Activated CD4-positive, alpha-beta T cell treated with anti-CD3 and anti-CD28 coated beads for 36 hours (primary cell): ENCODE data around the gene COPG2. TPM values are rescaled to one million over a fixed set of nuclear protein-coding genes. Genes with fewer than 3 reads are reported as not detected.

Experiments used
- ATAC-seq: fragments of 200-7000 bp; cut with Tn5 transposase; one replicate; pipeline ENCODE4 v1.10.0; 2021; ENCODE audit warnings: mild to moderate bottlenecking, moderate library complexity
- CTCF ChIA-PET: fragments of 350-600 bp; sonication (Branson Sonifier 250); formaldehyde crosslinking; loops from one replicate; lab custom pipeline; 2021; ENCODE audit warnings: antibody characterized with exemption; lab: Charles Lee
- POLR2A ChIA-PET: fragments of 350-600 bp; sonication (Branson Sonifier 250); formaldehyde crosslinking; loops from one replicate; lab custom pipeline; 2021; ENCODE audit warnings: antibody characterized with exemption, inconsistent platforms; lab: Charles Lee
- DNase-seq: peaks from one replicate; pipeline ENCODE4 v3.0.0-alpha.2; 2020
- H3K27ac Mint-ChIP-seq: one replicate; pipeline ENCODE4 v1.8.0; 2021; ENCODE audit warnings: mixed read lengths
- H3K27me3 Mint-ChIP-seq: one replicate; pipeline ENCODE4 v1.8.0; 2021; ENCODE audit warnings: mixed read lengths
- H3K36me3 Mint-ChIP-seq: one replicate; pipeline ENCODE4 v1.8.0; 2021; ENCODE audit warnings: low read depth, mixed read lengths
- H3K4me1 Mint-ChIP-seq: one replicate; pipeline ENCODE4 v1.8.0; 2021; ENCODE audit warnings: mixed read lengths
- H3K4me3 Mint-ChIP-seq: one replicate; pipeline ENCODE4 v1.8.0; 2021; ENCODE audit warnings: mild to moderate bottlenecking, moderate library complexity, mixed read lengths
- H3K9me3 Mint-ChIP-seq: one replicate; pipeline ENCODE4 v1.8.0; 2021; ENCODE audit warnings: low read depth, mixed read lengths
- intact Hi-C, 2 experiments: fragments of 100-400 bp; cut with DNase I in 1 of 2; cut with micrococcal nuclease in 1 of 2; formaldehyde crosslinking; loops; one replicate each; pipeline versions ENCODE4 v1.14.2 to v1.15.1; 2022 to 2024; cut with DNase I, micrococcal nuclease
- total RNA-seq, 2 experiments: library from RNA; stranded (reverse); gene quantifications; one replicate each; pipeline ENCODE4 v1.2.3, GENCODE V29; 2021

The COPG2 gene
- total RNA-seq, 2 experiments from 2014 or later = 23.5 to 25.9 TPM

- Mint-ChIP-seq H3K9me3 (no peaks in the 10 kb centered on the region), H3K27ac (no peak overlapping the region), H3K36me3 (peaks cover 3% of the 10 kb centered on the region), H3K27me3 (peaks cover 38% of the 10 kb centered on the region), H3K4me3 (peak overlapping the region; percentile 38), H3K4me1 (peaks cover 14% of the 10 kb centered on the region)
- ATAC-seq = no peak
- intact Hi-C loops = loop anchor here in 1 of 2 experiments (2.0 kb wide), 1 partner anchor 242 kb away; the partner anchor contains the start of gene KLF14
- CTCF ChIA-PET = no interaction called here
- peak; percentile 20 for DNase-seq
- POLR2A ChIA-PET = no interaction called here
Measured at GRCh38 chr7:130492523-130493274, 175.8 kb downstream of the COPG2 start.

GRCh38 chr7:130491841-130492522 is 176.6 kb downstream of the COPG2 start, which contains the start of gene MEST:
MEST (plus strand) TSS chr7:130492085; CDS start chr7:130492314, 229 bp downstream.
- intact Hi-C loops = loop anchor here in 1 of 2 experiments (1.0 to 2.0 kb wide), 3 partner anchors 243 to 421 kb away; partner anchors contain the start of gene KLF14
- Mint-ChIP-seq H3K4me1 (peaks cover 17% of the 10 kb centered on the region), H3K27ac (no peak within 1 kb of the TSS), H3K9me3 (no peaks in the 10 kb centered on the region), H3K4me3 (peak within 1 kb of the TSS; percentile 40), H3K36me3 (peaks cover under 1% of the 10 kb centered on the region), H3K27me3 (peaks cover 39% of the 10 kb centered on the region)
- DNase-seq (peak; percentile 21), ATAC-seq (peak; percentile 55)
- ChIA-PET POLR2A (no interaction called here), CTCF (interaction anchor here (0.6 to 0.7 kb wide), 2 partner anchors 19 to 47 kb away, joined by 3 to 4 read pairs; no protein-coding TSS in a partner anchor)

GRCh38 chr7:130490888-130491804 is 177.4 kb downstream of the COPG2 start:
- DNase-seq (peak; percentile 71), ATAC-seq (peak; percentile 42)
- Mint-ChIP-seq H3K4me3 (peak overlapping the region; percentile 40), H3K36me3 (no peaks in the 10 kb centered on the region), H3K4me1 (peaks cover 23% of the 10 kb centered on the region), H3K9me3 (no peaks in the 10 kb centered on the region), H3K27me3 (peaks cover 42% of the 10 kb centered on the region), H3K27ac (no peak overlapping the region)
- CTCF ChIA-PET = interaction anchor here (0.6 to 0.7 kb wide), 3 partner anchors 18 to 256 kb away, joined by 3 to 4 read pairs (median 3); no protein-coding TSS in a partner anchor
- POLR2A ChIA-PET = no interaction called here
- intact Hi-C loops = loop anchor here in 1 of 2 experiments (1.0 kb wide), 2 partner anchors 249 to 420 kb away; no protein-coding TSS in a partner anchor

- peaks cover 47% of the 10 kb centered on the region for H3K27me3 Mint-ChIP-seq
- H3K36me3 Mint-ChIP-seq = no peaks in the 10 kb centered on the region
- H3K9me3 Mint-ChIP-seq = no peaks in the 10 kb centered on the region
- ATAC-seq = no peak
- ChIA-PET POLR2A (no interaction called here), CTCF (no interaction called here)
- intact Hi-C loops = no loop called here
- peaks cover 31% of the 10 kb centered on the region for H3K4me1 Mint-ChIP-seq
- H3K4me3 Mint-ChIP-seq = no peak overlapping the region
- no peak overlapping the region for H3K27ac Mint-ChIP-seq
- DNase-seq = no peak
Measured at GRCh38 chr7:130490311-130490791, 178.2 kb downstream of the COPG2 start.

GRCh38 chr7:130489140-130489983 is 179.2 kb downstream of the COPG2 start:
- no peak overlapping the region for H3K4me3 Mint-ChIP-seq
- CTCF ChIA-PET = interaction anchor here (0.6 to 0.9 kb wide), 3 partner anchors 10 to 1959 kb away, joined by 3 read pairs; no protein-coding TSS in a partner anchor

GRCh38 chr7:130488392-130489139 is 180.0 kb downstream of the COPG2 start:
- no peak for DNase-seq
- CTCF ChIA-PET = interaction anchor here (0.6 to 2.2 kb wide), 4 partner anchors 11 to 1960 kb away, joined by 3 to 5 read pairs (median 3); no protein-coding TSS in a partner anchor

More at GRCh38 chr7:130489140-130489983, 179.2 kb downstream of the COPG2 start:
- POLR2A ChIA-PET = no interaction called here
- H3K4me1 Mint-ChIP-seq = peaks cover 33% of the 10 kb centered on the region
- intact Hi-C loops = loop anchor here (5.0 to 10.0 kb wide), 4 partner anchors 247 to 417 kb away; partner anchors contain the start of gene KLHDC10 (in 1 of the 2)
- DNase-seq (no peak), ATAC-seq (no peak)
- no peaks in the 10 kb centered on the region for H3K36me3 Mint-ChIP-seq
- no peak overlapping the region for H3K27ac Mint-ChIP-seq
- no peaks in the 10 kb centered on the region for H3K9me3 Mint-ChIP-seq
- peaks cover 54% of the 10 kb centered on the region for H3K27me3 Mint-ChIP-seq

GRCh38 chr7:130486954-130487436 is 181.6 kb downstream of the COPG2 start:
- H3K36me3 Mint-ChIP-seq = no peaks in the 10 kb centered on the region
- DNase-seq (no peak), ATAC-seq (no peak)
- peaks cover 41% of the 10 kb centered on the region for H3K27me3 Mint-ChIP-seq
- no peaks in the 10 kb centered on the region for H3K9me3 Mint-ChIP-seq
- ChIA-PET POLR2A (interaction anchor here (0.6 to 0.7 kb wide), 2 partner anchors 102 to 194 kb away, joined by 3 to 5 read pairs; partner anchors contain the start of gene CPA4), CTCF (interaction anchor here (0.7 to 2.2 kb wide), 12 partner anchors 11 to 415 kb away, joined by 3 to 6 read pairs (median 4); partner anchors contain the start of genes CPA1 and TMEM209)
- peaks cover 27% of the 10 kb centered on the region for H3K4me1 Mint-ChIP-seq
- intact Hi-C loops = loop anchor here (1.0 to 10.0 kb wide), 7 partner anchors 46 to 415 kb away; partner anchors contain the start of genes CEP41 (in 1 of the 2) and KLHDC10 (in 1 of the 2)
- no peak overlapping the region for H3K27ac Mint-ChIP-seq
- H3K4me3 Mint-ChIP-seq = peak overlapping the region; percentile 61

More at GRCh38 chr7:130488392-130489139, 180.0 kb downstream of the COPG2 start:
- no peak overlapping the region for H3K4me3 Mint-ChIP-seq
- no peak for ATAC-seq
- no peaks in the 10 kb centered on the region for H3K9me3 Mint-ChIP-seq
- POLR2A ChIA-PET = no interaction called here
- H3K27ac Mint-ChIP-seq = no peak overlapping the region
- intact Hi-C loops = loop anchor here (5.0 to 10.0 kb wide), 4 partner anchors 246 to 416 kb away; partner anchors contain the start of gene KLHDC10 (in 1 of the 2)
- no peaks in the 10 kb centered on the region for H3K36me3 Mint-ChIP-seq
- H3K4me1 Mint-ChIP-seq = peaks cover 33% of the 10 kb centered on the region
- peaks cover 48% of the 10 kb centered on the region for H3K27me3 Mint-ChIP-seq

GRCh38 chr7:130486114-130486953 is 182.2 kb downstream of the COPG2 start:
- H3K4me3 Mint-ChIP-seq = peak overlapping the region; percentile 61
- H3K9me3 Mint-ChIP-seq = no peaks in the 10 kb centered on the region
- H3K36me3 Mint-ChIP-seq = no peaks in the 10 kb centered on the region
- ATAC-seq = peak; percentile 82
- intact Hi-C loops = loop anchor here (1.0 to 10.0 kb wide), 7 partner anchors 46 to 414 kb away; partner anchors contain the start of genes CEP41 (in 1 of the 2) and KLHDC10 (in 1 of the 2)
- H3K27ac Mint-ChIP-seq = peak overlapping the region; percentile 43
- DNase-seq = peak; percentile 77
- POLR2A ChIA-PET = interaction anchor here (0.7 kb wide), 1 partner anchor 193 kb away, joined by 3 read pairs; the partner anchor contains the start of gene CPA4
- peaks cover 24% of the 10 kb centered on the region for H3K4me1 Mint-ChIP-seq
- H3K27me3 Mint-ChIP-seq = peaks cover 43% of the 10 kb centered on the region
- CTCF ChIA-PET = interaction anchor here (0.7 to 2.2 kb wide), 11 partner anchors 10 to 414 kb away, joined by 3 to 6 read pairs (median 4); partner anchors contain the start of genes CPA1 and TMEM209
